Measurements from ENCODE around the gene DCST1.

DCST1 gene

DNA sequence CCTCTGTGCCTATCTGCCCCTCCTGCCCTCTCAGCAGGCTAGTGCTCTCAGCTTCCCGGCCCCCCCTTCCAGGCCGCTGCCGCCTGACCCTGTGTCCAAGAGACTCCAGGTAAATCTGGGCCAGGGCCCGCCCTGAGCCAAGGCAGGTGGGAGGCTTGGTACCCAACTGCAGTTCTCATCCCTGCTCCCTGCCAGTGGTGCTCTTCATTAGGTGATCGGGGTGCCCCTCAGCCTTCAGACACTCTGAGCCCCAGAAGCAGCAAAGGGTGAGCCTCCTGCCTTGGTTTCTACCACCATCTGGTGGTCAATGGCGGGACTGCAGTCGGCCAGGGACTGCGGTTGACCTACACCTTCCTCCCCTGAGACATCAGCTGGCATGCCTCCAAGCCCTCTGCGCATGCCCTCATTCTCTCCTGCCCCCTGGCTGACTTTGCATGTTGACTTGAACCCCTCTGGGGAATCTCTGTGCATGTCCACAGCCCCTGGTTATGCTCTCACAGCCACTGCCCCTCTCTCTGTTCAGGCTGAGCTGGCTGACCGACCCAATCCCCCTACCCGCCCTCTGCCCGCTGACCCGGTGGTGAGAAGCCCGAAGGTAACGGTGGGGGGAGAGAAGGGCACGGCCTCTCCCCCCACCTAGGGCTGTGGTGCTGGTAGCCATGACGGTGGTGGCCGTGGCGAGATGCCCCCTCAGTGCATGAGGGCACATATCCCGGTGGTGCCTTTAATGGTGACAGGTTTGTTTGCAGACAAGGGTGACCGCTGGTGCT lies 27.9 kb downstream of the DCST1 start:
- Histone ChIP-seq H3K4me3 (ENCODE audit: insufficient read depth, low read length, poor library complexity, severe bottlenecking) (peak overlapping the region; percentile 94), H3K36me3 (ENCODE audit: low read length) (no peaks in the 10 kb centered on the region), H2AFZ (ENCODE audit: low read depth, low read length, severe bottlenecking) (peak overlapping the region; percentile 92), H3K9me2 (replicated peaks; ENCODE audit: insufficient read depth, low read length) (no peaks in the 10 kb centered on the region), H3K9me3 (ENCODE audit: insufficient read depth, low read length) (no peaks in the 10 kb centered on the region), H3K4me2 (ENCODE audit: low read depth, low read length, poor library complexity, severe bottlenecking) (peak overlapping the region; percentile 73), H3K27ac (ENCODE audit: low read depth, low read length) (no peak overlapping the region), H3K9ac (ENCODE audit: low read length) (peak overlapping the region; percentile 79; the same call in 1 of the 2 replicates), H4K20me1 (ENCODE audit: low read depth, low read length) (no peaks in the 10 kb centered on the region), H3K79me2 (ENCODE audit: insufficient read depth, low read length) (no peaks in the 10 kb centered on the region), H3F3A (ENCODE audit: insufficient read depth) (peaks cover 7% of the 10 kb centered on the region; the same call in 1 of the 2 replicates), H3K27me3 (ENCODE audit: low read length) (no peaks in the 10 kb centered on the region)
- no peak for TF ChIP-seq EZH2phosphoT487 (conservative IDR thresholded peaks at IDR 0.05; ENCODE audit: low read length)
- TF ChIP-seq, protein P1, sequence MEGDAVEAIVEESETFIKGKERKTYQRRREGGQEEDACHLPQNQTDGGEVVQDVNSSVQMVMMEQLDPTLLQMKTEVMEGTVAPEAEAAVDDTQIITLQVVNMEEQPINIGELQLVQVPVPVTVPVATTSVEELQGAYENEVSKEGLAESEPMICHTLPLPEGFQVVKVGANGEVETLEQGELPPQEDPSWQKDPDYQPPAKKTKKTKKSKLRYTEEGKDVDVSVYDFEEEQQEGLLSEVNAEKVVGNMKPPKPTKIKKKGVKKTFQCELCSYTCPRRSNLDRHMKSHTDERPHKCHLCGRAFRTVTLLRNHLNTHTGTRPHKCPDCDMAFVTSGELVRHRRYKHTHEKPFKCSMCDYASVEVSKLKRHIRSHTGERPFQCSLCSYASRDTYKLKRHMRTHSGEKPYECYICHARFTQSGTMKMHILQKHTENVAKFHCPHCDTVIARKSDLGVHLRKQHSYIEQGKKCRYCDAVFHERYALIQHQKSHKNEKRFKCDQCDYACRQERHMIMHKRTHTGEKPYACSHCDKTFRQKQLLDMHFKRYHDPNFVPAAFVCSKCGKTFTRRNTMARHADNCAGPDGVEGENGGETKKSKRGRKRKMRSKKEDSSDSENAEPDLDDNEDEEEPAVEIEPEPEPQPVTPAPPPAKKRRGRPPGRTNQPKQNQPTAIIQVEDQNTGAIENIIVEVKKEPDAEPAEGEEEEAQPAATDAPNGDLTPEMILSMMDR (IDR thresholded peaks at IDR 0.05; ENCODE audit: insufficient read depth, low read length, poor library complexity, severe bottlenecking) = peak; percentile 82

DNA sequence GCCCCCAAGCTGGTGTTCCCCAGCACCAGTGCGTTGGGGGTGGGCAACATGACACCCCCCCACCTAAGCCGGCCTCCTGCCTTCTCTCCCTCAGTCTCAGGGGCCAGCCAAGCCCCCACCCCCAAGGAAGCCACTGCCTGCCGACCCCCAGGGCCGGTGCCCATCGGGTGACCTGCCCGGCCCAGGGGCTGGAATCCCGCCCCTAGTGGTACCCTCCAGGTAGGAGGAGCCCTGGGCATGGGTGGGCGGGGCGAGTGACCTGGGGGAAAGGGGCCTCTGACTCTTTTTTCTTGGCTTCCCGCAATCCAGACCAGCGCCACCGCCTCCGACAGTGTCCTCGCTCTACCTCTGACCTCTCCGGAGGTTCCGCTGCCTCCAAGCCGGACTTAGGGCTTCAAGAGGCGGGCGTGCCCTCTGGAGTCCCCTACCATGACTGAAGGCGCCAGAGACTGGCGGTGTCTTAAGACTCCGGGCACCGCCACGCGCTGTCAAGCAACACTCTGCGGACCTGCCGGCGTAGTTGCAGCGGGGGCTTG lies 28.6 kb downstream of the DCST1 start:
- H2AFZ ChIP-seq (ENCODE audit: low read depth, low read length, severe bottlenecking) = peak overlapping the region; percentile 92
- H3K9me2 ChIP-seq (replicated peaks; ENCODE audit: insufficient read depth, low read length) = no peaks in the 10 kb centered on the region
- no peaks in the 10 kb centered on the region for H3K36me3 ChIP-seq (ENCODE audit: low read length)
- peak overlapping the region; percentile 79 for H3K9ac ChIP-seq (ENCODE audit: low read length)
- no peaks in the 10 kb centered on the region for H3K9me3 ChIP-seq (ENCODE audit: insufficient read depth, low read length)
- H3K4me2 ChIP-seq (ENCODE audit: low read depth, low read length, poor library complexity, severe bottlenecking) = peak overlapping the region; percentile 73
- TF ChIP-seq, protein P1 (IDR thresholded peaks at IDR 0.05; ENCODE audit: insufficient read depth, low read length, poor library complexity, severe bottlenecking) = no peak
- no peak for TF ChIP-seq EZH2phosphoT487 (conservative IDR thresholded peaks at IDR 0.05; ENCODE audit: low read length)
- H3K27ac ChIP-seq (ENCODE audit: low read depth, low read length) = no peak overlapping the region
- H4K20me1 ChIP-seq (ENCODE audit: low read depth, low read length) = no peaks in the 10 kb centered on the region
- H3K4me3 ChIP-seq (ENCODE audit: insufficient read depth, low read length, poor library complexity, severe bottlenecking) = peak overlapping the region; percentile 94
- no peaks in the 10 kb centered on the region for H3K27me3 ChIP-seq (ENCODE audit: low read length)
- no peaks in the 10 kb centered on the region for H3K79me2 ChIP-seq (ENCODE audit: insufficient read depth, low read length)
- peaks cover 7% of the 10 kb centered on the region; the same call in 1 of the 2 replicates for H3F3A ChIP-seq (ENCODE audit: insufficient read depth)

DNA sequence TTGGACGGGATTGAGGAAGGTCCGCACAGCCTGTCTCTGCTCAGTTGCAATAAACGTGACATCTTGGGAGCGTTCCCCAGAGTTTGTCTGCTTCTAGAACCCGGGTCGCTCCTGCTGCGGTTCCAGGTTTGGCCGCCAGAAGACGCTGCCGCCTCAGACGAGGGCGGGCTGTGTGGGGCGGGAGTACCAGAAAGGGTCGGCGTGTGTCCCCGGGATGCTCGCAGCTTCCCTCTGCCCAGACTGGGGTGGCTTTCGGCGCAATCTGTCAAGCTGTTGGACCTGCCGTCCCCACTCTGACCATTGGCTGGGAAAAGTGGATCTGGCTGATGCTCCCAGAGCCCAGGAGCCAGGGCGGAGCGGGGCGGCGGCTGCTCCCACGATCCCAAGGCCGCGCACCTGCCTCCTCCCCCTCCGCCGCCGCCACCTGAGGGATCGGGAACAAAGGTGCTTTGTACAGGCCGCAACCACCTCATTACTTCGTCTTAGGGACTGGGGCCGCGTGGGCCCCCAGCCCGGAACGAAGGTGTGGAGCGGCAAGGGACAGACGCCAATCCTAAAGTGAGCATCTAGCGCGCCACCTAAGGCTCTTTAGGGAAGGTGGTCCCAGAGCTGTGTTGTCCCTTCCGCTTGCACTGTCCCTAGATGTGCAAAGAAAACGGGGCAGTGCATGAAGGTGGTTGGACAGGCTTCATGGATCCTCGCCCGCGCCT lies 29.2 kb downstream of the DCST1 start:
- no peak overlapping the region for H3K27ac ChIP-seq (ENCODE audit: low read depth, low read length)
- no peaks in the 10 kb centered on the region for H3K36me3 ChIP-seq (ENCODE audit: low read length)
- H4K20me1 ChIP-seq (ENCODE audit: low read depth, low read length) = no peaks in the 10 kb centered on the region
- peaks cover 7% of the 10 kb centered on the region; the same call in 1 of the 2 replicates for H3F3A ChIP-seq (ENCODE audit: insufficient read depth)
- H3K9ac ChIP-seq (ENCODE audit: low read length) = peak overlapping the region; percentile 79
- H2AFZ ChIP-seq (ENCODE audit: low read depth, low read length, severe bottlenecking) = peak overlapping the region; percentile 92
- H3K9me2 ChIP-seq (replicated peaks; ENCODE audit: insufficient read depth, low read length) = no peaks in the 10 kb centered on the region
- no peaks in the 10 kb centered on the region for H3K79me2 ChIP-seq (ENCODE audit: insufficient read depth, low read length)
- no peaks in the 10 kb centered on the region for H3K27me3 ChIP-seq (ENCODE audit: low read length)
- no peaks in the 10 kb centered on the region for H3K9me3 ChIP-seq (ENCODE audit: insufficient read depth, low read length)
- TF ChIP-seq, protein P1 (IDR thresholded peaks at IDR 0.05; ENCODE audit: insufficient read depth, low read length, poor library complexity, severe bottlenecking) = peak; percentile 83
- no peak for TF ChIP-seq EZH2phosphoT487 (conservative IDR thresholded peaks at IDR 0.05; ENCODE audit: low read length)
- peak overlapping the region; percentile 94 for H3K4me3 ChIP-seq (ENCODE audit: insufficient read depth, low read length, poor library complexity, severe bottlenecking)
- peak overlapping the region; percentile 73 for H3K4me2 ChIP-seq (ENCODE audit: low read depth, low read length, poor library complexity, severe bottlenecking)
